Neutrophil (primary cell): ENCODE measurements around the gene SMC1A.
"Not testable (repeated sequence)": the region's sequence is repeated elsewhere in the genome, so short reads cannot be mapped to it uniquely, and the experiment has no call there.

Experiments used
- H3K27ac ChIP-seq: fragments of 200-600 bp; sonication (generic); 2 replicates; pipeline ENCODE4 v1.5.1; 2016; ENCODE audit warnings: mild to moderate bottlenecking, moderate library complexity
- H3K27me3 ChIP-seq: fragments of 200-600 bp; sonication (generic); 2 replicates; pipeline ENCODE4 v1.6.0; 2016; ENCODE audit warnings: mild to moderate bottlenecking
- H3K36me3 ChIP-seq: fragments of 200-600 bp; sonication (generic); 2 replicates; pipeline ENCODE4 v1.5.1; 2017
- H3K4me1 ChIP-seq, 2 experiments: fragments of 200-600 bp in 1 of 2; sonication (generic) in 1 of 2; 1 replicate in 1 of 2; 2 replicates in 1 of 2; pipeline versions ENCODE4 v1.5.1 to v1.6.1; 2013 to 2016; ENCODE audit warnings: low read depth in 1 of 2, low read length in 1 of 2, mild to moderate bottlenecking in 1 of 2, moderate library complexity in 1 of 2; ENCODE audit not compliant: control insufficient read depth in 1 of 2, insufficient read depth in 1 of 2
- H3K4me3 ChIP-seq, 2 experiments: fragments of 200-600 bp in 1 of 2; sonication (generic) in 1 of 2; 1 replicate in 1 of 2; 2 replicates in 1 of 2; pipeline ENCODE4 v1.5.1; 2013 to 2016; ENCODE audit warnings: low read depth in 1 of 2, low read length in 1 of 2, mild to moderate bottlenecking in 1 of 2, moderate library complexity in 1 of 2
- H3K9me3 ChIP-seq: fragments of 200-600 bp; sonication (generic); 2 replicates; pipeline ENCODE4 v1.5.1; 2016
- CTCF ChIP-seq: fragments of 200-600 bp; sonication (generic); IDR thresholded peaks from 2 replicates; pipeline ENCODE4 v1.5.1; 2016; ENCODE audit warnings: antibody characterized with exemption

The SMC1A gene

GRCh38 chrX:53376888-53377287 is 45.6 kb downstream of the SMC1A start:
- H3K9me3 ChIP-seq: no peaks in the 10 kb centered on the region
- H3K4me1 ChIP-seq: no peaks in the 10 kb centered on the region
- no peak for TF ChIP-seq CTCF
- peaks cover 41% of the 10 kb centered on the region for H3K36me3 ChIP-seq
- H3K4me3 ChIP-seq: no peak overlapping the region
- H3K27ac ChIP-seq: no peak overlapping the region
- no peaks in the 10 kb centered on the region for H3K27me3 ChIP-seq

- no peaks in the 10 kb centered on the region for H3K9me3 ChIP-seq
- H3K4me3 ChIP-seq: no peak overlapping the region
- H3K27me3 ChIP-seq: no peaks in the 10 kb centered on the region
- TF ChIP-seq CTCF: no peak
- H3K36me3 ChIP-seq: peaks cover 21% of the 10 kb centered on the region
- H3K27ac ChIP-seq: no peak overlapping the region
- H3K4me1 ChIP-seq: peaks cover 4 to 6% of the 10 kb centered on the region in 2 experiments
These were observed 47.5 kb downstream of the SMC1A start for GRCh38 chrX:53374923-53375322.

GRCh38 chrX:53374222-53374820 is 48.1 kb downstream of the SMC1A start:
- H3K27ac ChIP-seq: no peak overlapping the region
- no peaks in the 10 kb centered on the region for H3K9me3 ChIP-seq
- no peak overlapping the region for H3K4me3 ChIP-seq
- TF ChIP-seq CTCF: no peak
- no peaks in the 10 kb centered on the region for H3K27me3 ChIP-seq
- H3K4me1 ChIP-seq: peaks cover 4 to 6% of the 10 kb centered on the region in 2 experiments
- peaks cover 15% of the 10 kb centered on the region for H3K36me3 ChIP-seq

- no peaks in the 10 kb centered on the region for H3K27me3 ChIP-seq
- H3K4me3 ChIP-seq: no peak overlapping the region
- H3K36me3 ChIP-seq: peaks cover 7% of the 10 kb centered on the region
- no peak for TF ChIP-seq CTCF
- peaks cover 4 to 6% of the 10 kb centered on the region in 2 experiments for H3K4me1 ChIP-seq
- H3K9me3 ChIP-seq: no peaks in the 10 kb centered on the region
- no peak overlapping the region for H3K27ac ChIP-seq
These were observed 49.1 kb downstream of the SMC1A start for GRCh38 chrX:53373307-53373706.

GRCh38 chrX:53366454-53366853 is 56.0 kb downstream of the SMC1A start:
- not testable (repeated sequence) for H3K4me3 ChIP-seq, H3K36me3 ChIP-seq, H3K27me3 ChIP-seq, H3K9me3 ChIP-seq, H3K27ac ChIP-seq
- H3K4me1 ChIP-seq: peaks cover 7 to 11% of the 10 kb centered on the region in 2 experiments

GRCh38 chrX:53362449-53362848 is 60.0 kb downstream of the SMC1A start:
- no peaks in the 10 kb centered on the region for H3K9me3 ChIP-seq
- no peaks in the 10 kb centered on the region for H3K36me3 ChIP-seq
- H3K4me3 ChIP-seq: no peak overlapping the region
- no peak for TF ChIP-seq CTCF
- no peaks in the 10 kb centered on the region for H3K27me3 ChIP-seq
- H3K27ac ChIP-seq: no peak overlapping the region
- peaks cover 5 to 9% of the 10 kb centered on the region in 2 experiments for H3K4me1 ChIP-seq
